ENCODE results near the gene KRT73.

DNA sequence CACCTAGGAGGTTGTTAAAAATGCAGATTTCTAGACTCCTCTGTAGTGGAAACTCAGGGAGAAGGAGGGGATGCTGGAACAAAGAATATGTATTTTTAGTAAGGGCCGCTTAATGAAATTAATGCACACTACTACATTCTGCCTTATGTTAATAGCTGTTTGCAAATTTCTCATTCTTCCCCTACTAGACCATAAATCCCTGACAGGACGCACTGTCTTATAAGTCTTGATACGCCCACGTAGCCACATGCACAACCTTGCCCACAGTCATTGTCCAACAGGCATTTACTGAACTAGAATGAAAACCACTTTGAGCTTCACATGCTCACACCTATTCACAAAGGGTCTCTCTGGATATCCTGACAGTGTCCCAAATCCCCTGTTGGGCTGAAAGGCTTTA, 23.1 kb upstream of the KRT73 start:
- no peak for TF ChIP-seq EZH2phosphoT487 (IDR thresholded peaks at IDR 0.05; ENCODE audit: low read depth, severe bottlenecking, unreplicated experiment)
- TF ChIP-seq EZH2 (IDR thresholded peaks at IDR 0.05; ENCODE audit: borderline replicate concordance) = no peak
- TF ChIP-seq, protein P1, sequence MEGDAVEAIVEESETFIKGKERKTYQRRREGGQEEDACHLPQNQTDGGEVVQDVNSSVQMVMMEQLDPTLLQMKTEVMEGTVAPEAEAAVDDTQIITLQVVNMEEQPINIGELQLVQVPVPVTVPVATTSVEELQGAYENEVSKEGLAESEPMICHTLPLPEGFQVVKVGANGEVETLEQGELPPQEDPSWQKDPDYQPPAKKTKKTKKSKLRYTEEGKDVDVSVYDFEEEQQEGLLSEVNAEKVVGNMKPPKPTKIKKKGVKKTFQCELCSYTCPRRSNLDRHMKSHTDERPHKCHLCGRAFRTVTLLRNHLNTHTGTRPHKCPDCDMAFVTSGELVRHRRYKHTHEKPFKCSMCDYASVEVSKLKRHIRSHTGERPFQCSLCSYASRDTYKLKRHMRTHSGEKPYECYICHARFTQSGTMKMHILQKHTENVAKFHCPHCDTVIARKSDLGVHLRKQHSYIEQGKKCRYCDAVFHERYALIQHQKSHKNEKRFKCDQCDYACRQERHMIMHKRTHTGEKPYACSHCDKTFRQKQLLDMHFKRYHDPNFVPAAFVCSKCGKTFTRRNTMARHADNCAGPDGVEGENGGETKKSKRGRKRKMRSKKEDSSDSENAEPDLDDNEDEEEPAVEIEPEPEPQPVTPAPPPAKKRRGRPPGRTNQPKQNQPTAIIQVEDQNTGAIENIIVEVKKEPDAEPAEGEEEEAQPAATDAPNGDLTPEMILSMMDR (IDR thresholded peaks at IDR 0.05; ENCODE audit: poor library complexity) = no peak
